HepG2 (cell line): Measurements from ENCODE around the gene MYL12B. TPM values are rescaled to one million over a fixed set of nuclear protein-coding genes. Genes with fewer than 3 reads are reported as not detected.

ENCODE experiments used
- MAZ ChIP-seq, 2 experiments: sonication (generic) in 1 of 2; formaldehyde crosslinking in 1 of 2; IDR thresholded peaks; 2 replicates each; pipeline versions ENCODE4 v1.5.0 to v1.6.1; 2012 to 2020; ENCODE audit warnings: low read depth in 2 of 2, mild to moderate bottlenecking in 2 of 2, borderline replicate concordance in 1 of 2, improper control_type of control experiment in 1 of 2, low read length in 1 of 2, missing genetic modification reagents in 1 of 2, moderate library complexity in 1 of 2
- NCOA1 ChIP-seq: sonication (generic); formaldehyde crosslinking; IDR thresholded peaks from 2 replicates; pipeline ENCODE4 v1.9.0; 2021; ENCODE audit warnings: missing genetic modification reagents
- POLR2AphosphoS2 ChIP-seq: IDR thresholded peaks from 2 replicates; pipeline ENCODE4 v1.6.1; 2011; ENCODE audit warnings: low read depth, low read length, improper control_type of control experiment
- POLR2AphosphoS5 ChIP-seq: IDR thresholded peaks from 2 replicates; pipeline ENCODE4 v1.6.1; 2012; ENCODE audit warnings: low read depth, low read length
- SMARCE1 ChIP-seq: fragments of 450-650 bp; IDR thresholded peaks from 2 replicates; pipeline ENCODE4 v1.6.1; 2017; ENCODE audit warnings: borderline replicate concordance
- ZBTB20 ChIP-seq: sonication (generic); formaldehyde crosslinking; IDR thresholded peaks from 2 replicates; pipeline ENCODE4 v1.8.1; 2023; ENCODE audit warnings: missing genetic modification reagents, low read depth, mild to moderate bottlenecking, borderline replicate concordance
- ZC3H4 ChIP-seq: sonication (generic); formaldehyde crosslinking; IDR thresholded peaks from 2 replicates; pipeline ENCODE4 v1.4.0; 2020; ENCODE audit warnings: missing genetic modification reagents, borderline replicate concordance
- ZFP82 ChIP-seq: sonication (generic); formaldehyde crosslinking; IDR thresholded peaks from 2 replicates; pipeline ENCODE4 v1.5.1; 2020; ENCODE audit warnings: mild to moderate bottlenecking, missing genetic modification reagents, borderline replicate concordance
- ZNF232 ChIP-seq: sonication (generic); formaldehyde crosslinking; IDR thresholded peaks from 2 replicates; pipeline ENCODE4 v1.4.0; 2020; ENCODE audit warnings: missing genetic modification reagents, borderline replicate concordance
- ZNF703 ChIP-seq: sonication (generic); formaldehyde crosslinking; IDR thresholded peaks from 2 replicates; pipeline ENCODE4 v1.5.1; 2020; ENCODE audit warnings: missing genetic modification reagents, mild to moderate bottlenecking, moderate library complexity, borderline replicate concordance
- ZNF777 ChIP-seq: sonication (generic); formaldehyde crosslinking; IDR thresholded peaks from 2 replicates; pipeline ENCODE4 v1.4.0; 2020; ENCODE audit warnings: missing genetic modification reagents
- polyA plus RNA-seq, 8 experiments: library from polyadenylated mRNA; depleted of rRNA in 3 of 8; stranded (reverse) in 7 of 8; unstranded in 1 of 8; fragments of >200 nt; fragmentation: Illumina TruSeq in 4 of 8; extraction: Trizol in 4 of 8; gene quantifications; 2 replicates each; pipeline versions ENCODE4 v1.2.1 to v1.2.3, GENCODE V29; 2011 to 2016; ENCODE audit warnings: low read depth in 4 of 8, missing spikeins in 1 of 8, mixed read lengths in 1 of 8; ENCODE audit not compliant: insufficient read depth in 1 of 8
- total RNA-seq, 5 experiments: library from RNA; depleted of rRNA; stranded (reverse); fragments of >200 nt; fragmentation: Illumina TruSeq; extraction: Trizol; gene quantifications; 2 replicates each; pipeline ENCODE4 v1.2.3, GENCODE V29; 2016; ENCODE audit warnings: low read depth in 1 of 5
- TF ChIP-seq, protein P1 (sequence below): sonication (generic); formaldehyde crosslinking; IDR thresholded peaks from one replicate; pipeline ENCODE4 v1.5.1; 2020; ENCODE audit warnings: mild to moderate bottlenecking, missing genetic modification reagents; ENCODE audit errors: not compliant biosample characterization
- TF ChIP-seq, protein P2 (sequence below): sonication (generic); formaldehyde crosslinking; IDR thresholded peaks from 2 replicates; pipeline ENCODE4 v1.8.1; 2023; ENCODE audit warnings: mild to moderate bottlenecking, missing genetic modification reagents
- TF ChIP-seq, protein P3 (sequence below): sonication (generic); formaldehyde crosslinking; IDR thresholded peaks from 2 replicates; pipeline ENCODE4 v1.8.0; 2023; ENCODE audit warnings: mild to moderate bottlenecking, missing genetic modification reagents

MYL12B gene
- total and polyA plus RNA-seq, 2 of the 13 experiments (the other 11 are each of a cell fraction or from before 2014, with no cell fraction given) = 265 to 340 TPM

DNA sequence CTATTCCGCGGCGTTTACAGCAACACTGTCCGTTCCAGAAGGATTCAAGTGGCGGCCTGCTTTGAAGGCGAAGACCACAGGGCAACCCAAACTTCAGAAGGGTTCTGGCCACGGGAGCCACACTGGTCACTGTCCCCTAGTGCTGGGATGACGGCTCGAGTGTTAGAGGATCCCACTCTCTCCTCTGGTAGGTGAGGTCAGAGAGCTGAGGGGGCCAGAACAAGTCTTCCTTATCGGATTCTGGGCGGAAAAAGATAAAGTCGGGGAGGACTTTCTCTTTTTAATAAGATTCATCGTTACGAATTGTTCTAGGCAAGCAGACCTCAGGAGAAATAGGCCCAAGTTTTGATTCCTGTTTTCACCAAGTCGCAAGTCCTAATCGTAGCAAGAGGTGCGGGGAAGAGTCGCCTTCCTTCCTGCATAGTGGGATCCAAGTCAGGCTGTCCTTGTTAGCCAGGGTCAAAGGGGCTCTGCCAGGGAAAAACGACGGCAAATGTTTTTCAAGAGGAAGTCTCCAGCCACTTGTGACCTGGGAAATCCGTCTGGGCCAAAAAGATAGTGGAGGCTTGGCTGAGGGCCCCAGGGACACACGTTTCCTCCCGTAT is 15.2 kb upstream of the MYL12B start (continued):
- TF ChIP-seq, protein P1, sequence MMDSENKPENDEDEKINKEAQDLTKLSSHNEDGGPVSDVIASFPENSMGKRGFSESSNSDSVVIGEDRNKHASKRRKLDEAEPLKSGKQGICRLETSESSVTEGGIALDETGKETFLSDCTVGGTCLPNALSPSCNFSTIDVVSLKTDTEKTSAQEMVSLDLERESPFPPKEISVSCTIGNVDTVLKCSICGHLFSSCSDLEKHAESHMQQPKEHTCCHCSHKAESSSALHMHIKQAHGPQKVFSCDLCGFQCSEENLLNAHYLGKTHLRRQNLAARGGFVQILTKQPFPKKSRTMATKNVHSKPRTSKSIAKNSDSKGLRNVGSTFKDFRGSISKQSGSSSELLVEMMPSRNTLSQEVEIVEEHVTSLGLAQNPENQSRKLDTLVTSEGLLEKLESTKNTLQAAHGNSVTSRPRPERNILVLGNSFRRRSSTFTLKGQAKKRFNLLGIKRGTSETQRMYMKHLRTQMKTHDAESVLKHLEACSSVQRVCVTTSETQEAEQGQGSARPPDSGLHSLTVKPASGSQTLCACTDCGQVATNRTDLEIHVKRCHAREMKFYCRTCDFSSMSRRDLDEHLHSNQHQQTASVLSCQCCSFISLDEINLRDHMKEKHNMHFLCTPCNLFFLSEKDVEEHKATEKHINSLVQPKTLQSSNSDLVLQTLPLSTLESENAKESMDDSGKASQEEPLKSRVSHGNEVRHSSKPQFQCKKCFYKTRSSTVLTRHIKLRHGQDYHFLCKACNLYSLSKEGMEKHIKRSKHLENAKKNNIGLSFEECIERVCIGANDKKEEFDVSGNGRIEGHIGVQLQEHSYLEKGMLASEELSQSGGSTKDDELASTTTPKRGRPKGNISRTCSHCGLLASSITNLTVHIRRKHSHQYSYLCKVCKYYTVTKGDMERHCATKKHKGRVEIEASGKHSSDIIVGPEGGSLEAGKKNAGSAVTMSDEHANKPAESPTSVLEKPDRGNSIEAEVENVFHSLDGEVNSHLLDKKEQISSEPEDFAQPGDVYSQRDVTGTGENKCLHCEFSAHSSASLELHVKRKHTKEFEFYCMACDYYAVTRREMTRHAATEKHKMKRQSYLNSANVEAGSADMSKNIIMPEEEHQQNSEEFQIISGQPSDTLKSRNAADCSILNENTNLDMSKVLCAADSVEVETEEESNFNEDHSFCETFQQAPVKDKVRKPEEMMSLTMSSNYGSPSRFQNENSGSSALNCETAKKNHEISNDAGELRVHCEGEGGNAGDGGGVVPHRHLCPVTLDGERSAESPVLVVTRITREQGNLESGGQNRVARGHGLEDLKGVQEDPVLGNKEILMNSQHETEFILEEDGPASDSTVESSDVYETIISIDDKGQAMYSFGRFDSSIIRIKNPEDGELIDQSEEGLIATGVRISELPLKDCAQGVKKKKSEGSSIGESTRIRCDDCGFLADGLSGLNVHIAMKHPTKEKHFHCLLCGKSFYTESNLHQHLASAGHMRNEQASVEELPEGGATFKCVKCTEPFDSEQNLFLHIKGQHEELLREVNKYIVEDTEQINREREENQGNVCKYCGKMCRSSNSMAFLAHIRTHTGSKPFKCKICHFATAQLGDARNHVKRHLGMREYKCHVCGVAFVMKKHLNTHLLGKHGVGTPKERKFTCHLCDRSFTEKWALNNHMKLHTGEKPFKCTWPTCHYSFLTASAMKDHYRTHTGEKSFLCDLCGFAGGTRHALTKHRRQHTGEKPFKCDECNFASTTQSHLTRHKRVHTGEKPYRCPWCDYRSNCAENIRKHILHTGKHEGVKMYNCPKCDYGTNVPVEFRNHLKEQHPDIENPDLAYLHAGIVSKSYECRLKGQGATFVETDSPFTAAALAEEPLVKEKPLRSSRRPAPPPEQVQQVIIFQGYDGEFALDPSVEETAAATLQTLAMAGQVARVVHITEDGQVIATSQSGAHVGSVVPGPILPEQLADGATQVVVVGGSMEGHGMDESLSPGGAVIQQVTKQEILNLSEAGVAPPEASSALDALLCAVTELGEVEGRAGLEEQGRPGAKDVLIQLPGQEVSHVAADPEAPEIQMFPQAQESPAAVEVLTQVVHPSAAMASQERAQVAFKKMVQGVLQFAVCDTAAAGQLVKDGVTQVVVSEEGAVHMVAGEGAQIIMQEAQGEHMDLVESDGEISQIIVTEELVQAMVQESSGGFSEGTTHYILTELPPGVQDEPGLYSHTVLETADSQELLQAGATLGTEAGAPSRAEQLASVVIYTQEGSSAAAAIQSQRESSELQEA (CRISPR knock-in tag) = peak; percentile 2
- TF ChIP-seq, protein P2, sequence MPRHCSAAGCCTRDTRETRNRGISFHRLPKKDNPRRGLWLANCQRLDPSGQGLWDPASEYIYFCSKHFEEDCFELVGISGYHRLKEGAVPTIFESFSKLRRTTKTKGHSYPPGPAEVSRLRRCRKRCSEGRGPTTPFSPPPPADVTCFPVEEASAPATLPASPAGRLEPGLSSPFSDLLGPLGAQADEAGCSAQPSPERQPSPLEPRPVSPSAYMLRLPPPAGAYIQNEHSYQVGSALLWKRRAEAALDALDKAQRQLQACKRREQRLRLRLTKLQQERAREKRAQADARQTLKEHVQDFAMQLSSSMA = 0 out of 2 replicates have a peak, but pooled peaks have one; percentile 13
- TF ChIP-seq ZNF703 (CRISPR knock-in tag) = 0 out of 2 replicates have a peak, but pooled peaks have one; percentile 11
- TF ChIP-seq ZNF232 = peak; percentile 40; the same call in 1 of the 2 replicates
- TF ChIP-seq NCOA1 (CRISPR knock-in tag) = 0 out of 2 replicates have a peak, but pooled peaks have one; percentile 15
- TF ChIP-seq, protein P3, sequence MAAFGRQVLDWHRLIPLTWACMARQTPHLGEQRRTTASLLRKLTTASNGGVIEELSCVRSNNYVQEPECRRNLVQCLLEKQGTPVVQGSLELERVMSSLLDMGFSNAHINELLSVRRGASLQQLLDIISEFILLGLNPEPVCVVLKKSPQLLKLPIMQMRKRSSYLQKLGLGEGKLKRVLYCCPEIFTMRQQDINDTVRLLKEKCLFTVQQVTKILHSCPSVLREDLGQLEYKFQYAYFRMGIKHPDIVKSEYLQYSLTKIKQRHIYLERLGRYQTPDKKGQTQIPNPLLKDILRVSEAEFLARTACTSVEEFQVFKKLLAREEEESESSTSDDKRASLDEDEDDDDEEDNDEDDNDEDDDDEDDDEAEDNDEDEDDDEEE = peak; percentile 16; the same call in 1 of the 2 replicates
- no peak for TF ChIP-seq SMARCE1
- no peak; the same call in 1 of the 2 replicates for TF ChIP-seq MAZ (IDR thresholded peaks at IDR 0.05; ENCODE audit: borderline replicate concordance, low read depth, low read length)
- no peak for TF ChIP-seq MAZ (CRISPR knock-in tag; IDR thresholded peaks at IDR 0.05; ENCODE audit: low read depth)
- no peak for TF ChIP-seq POLR2AphosphoS2
- peak; percentile 37; the same call in 1 of the 2 replicates for TF ChIP-seq ZBTB20 (CRISPR knock-in tag)
- peak; percentile 58; the same call in 1 of the 2 replicates for TF ChIP-seq POLR2AphosphoS5
- peak; percentile 57; the same call in 1 of the 2 replicates for TF ChIP-seq ZNF777 (CRISPR knock-in tag)
- 0 out of 2 replicates have a peak, but pooled peaks have one; percentile 20 for TF ChIP-seq ZFP82 (CRISPR knock-in tag)
- TF ChIP-seq ZC3H4 (CRISPR knock-in tag) = no peak
